Breast epithelium (tissue), 4 donors: ENCODE data around the gene FSIP1. TPM values are rescaled to one million over a fixed set of nuclear protein-coding genes. Genes with fewer than 3 reads are reported as not detected.

Experiments used
- DNase-seq, 2 donors: peaks; one replicate each; pipeline ENCODE4 v3.0.0-alpha.2; 2019; ENCODE audit warnings: low spot score in 2 of 2
- H3K27ac ChIP-seq, 2 donors: fragments of 200-600 bp; sonication (generic) in 1 of 2; one replicate each; pipeline ENCODE4 v1.5.1; 2016 to 2019; ENCODE audit warnings: mild to moderate bottlenecking in 1 of 2
- H3K27me3 ChIP-seq, 2 donors: fragments of 200-600 bp; sonication (generic) in 1 of 2; one replicate each; pipeline versions ENCODE4 v1.5.1 to v1.6.0; 2017 to 2019; ENCODE audit warnings: control low read depth in 1 of 2, mild to moderate bottlenecking in 1 of 2
- H3K36me3 ChIP-seq: fragments of 200-600 bp; one replicate; pipeline ENCODE4 v1.5.1; 2019
- H3K4me1 ChIP-seq, 2 donors: fragments of 200-600 bp; sonication (generic); one replicate each; pipeline ENCODE4 v1.5.1; 2016 to 2019; ENCODE audit warnings: control low read depth in 1 of 2
- H3K4me3 ChIP-seq, 3 donors: fragments of 200-600 bp; sonication (generic); 1 replicate in 2 of 3; 2 replicates in 1 of 3; pipeline ENCODE4 v1.5.1; 2016 to 2019; ENCODE audit warnings: mild to moderate bottlenecking in 3 of 3, moderate library complexity in 2 of 3
- H3K9me3 ChIP-seq, 2 donors: fragments of 200-600 bp; sonication (generic) in 1 of 2; one replicate each; pipeline ENCODE4 v1.5.1; 2016 to 2019; ENCODE audit warnings: control low read depth in 1 of 2
- CTCF ChIP-seq, 3 donors: fragments of 450-650 bp; IDR thresholded peaks; one replicate each; pipeline ENCODE4 v1.5.1; 2016 to 2017; ENCODE audit warnings: antibody characterized with exemption in 3 of 3, mild to moderate bottlenecking in 3 of 3, moderate library complexity in 3 of 3
- POLR2A ChIP-seq: fragments of 450-650 bp; IDR thresholded peaks from one replicate; pipeline ENCODE4 v1.6.1; 2016; ENCODE audit warnings: antibody characterized with exemption, mild to moderate bottlenecking, moderate library complexity
- POLR2AphosphoS5 ChIP-seq, 3 donors: sonication (generic); formaldehyde crosslinking; IDR thresholded peaks; one replicate each; pipeline ENCODE4 v1.6.1; 2017; ENCODE audit warnings: antibody characterized with exemption in 3 of 3
- intact Hi-C: fragments of 100-400 bp; cut with DNase I; formaldehyde crosslinking; loops from one replicate; pipeline ENCODE4 v1.15.1; 2023; ENCODE audit warnings: low total_unique reads
- total RNA-seq, 3 donors: library from RNA; depleted of rRNA; stranded (reverse); fragments of >200 nt; gene quantifications; one replicate each; pipeline ENCODE4 v1.1.0, GENCODE V29; 2016

The FSIP1 gene
- total RNA-seq, 3 donors from 2014 or later = 0.32 to 23.3 (median 16.2) TPM

- Histone ChIP-seq H3K27ac (no peak overlapping the region), H3K9me3 (no peaks in the 10 kb centered on the region), H3K4me1 (no peaks in the 10 kb centered on the region), H3K36me3 (no peaks in the 10 kb centered on the region), H3K4me3 (no peak overlapping the region), H3K27me3 (no peaks in the 10 kb centered on the region)
- DNase-seq = no peak
- intact Hi-C loops = no loop called here
- TF ChIP-seq POLR2AphosphoS5 (IDR thresholded peaks at IDR 0.05) (no peak), POLR2A (no peak), CTCF (IDR thresholded peaks at IDR 0.05) (no peak)
Observed at GRCh38 chr15:39555885-39556284, 226.8 kb downstream of the FSIP1 start.

DNA sequence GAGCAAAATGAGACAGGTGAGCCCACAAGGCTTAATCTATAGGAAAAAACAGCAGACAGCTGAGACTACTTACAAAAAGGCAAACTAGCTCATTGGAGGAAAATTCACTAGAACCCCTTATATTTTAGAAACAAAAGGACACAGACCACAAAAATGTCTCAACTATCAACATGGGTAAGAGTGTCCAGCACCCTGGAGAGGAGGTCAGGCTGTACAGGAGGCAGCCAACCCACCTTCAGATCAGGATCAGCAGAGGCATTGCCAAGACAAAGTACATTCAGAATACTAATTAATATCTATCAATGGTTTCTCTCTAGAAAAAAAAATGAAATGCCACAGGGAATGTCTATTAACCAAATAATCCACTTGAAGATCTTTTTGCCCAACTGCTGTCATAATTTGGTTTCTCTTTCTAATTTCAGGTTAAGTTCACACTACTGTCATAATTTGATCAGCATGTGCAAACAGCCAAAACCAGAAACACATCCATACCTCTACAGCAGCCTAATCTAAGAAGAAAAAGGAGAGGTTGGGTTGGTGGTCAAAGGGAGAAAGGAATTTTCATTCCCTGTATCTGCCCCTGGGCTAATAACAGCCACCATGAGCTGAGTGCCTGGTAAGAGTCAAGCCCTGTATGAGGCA, 227.8 kb downstream of the FSIP1 start:
- Histone ChIP-seq H3K9me3 (no peaks in the 10 kb centered on the region), H3K27ac (no peak overlapping the region), H3K36me3 (no peaks in the 10 kb centered on the region), H3K4me3 (no peak overlapping the region), H3K27me3 (no peaks in the 10 kb centered on the region), H3K4me1 (no peaks in the 10 kb centered on the region)
- intact Hi-C loops = no loop called here
- no peak for DNase-seq
- TF ChIP-seq POLR2A = no peak

DNA sequence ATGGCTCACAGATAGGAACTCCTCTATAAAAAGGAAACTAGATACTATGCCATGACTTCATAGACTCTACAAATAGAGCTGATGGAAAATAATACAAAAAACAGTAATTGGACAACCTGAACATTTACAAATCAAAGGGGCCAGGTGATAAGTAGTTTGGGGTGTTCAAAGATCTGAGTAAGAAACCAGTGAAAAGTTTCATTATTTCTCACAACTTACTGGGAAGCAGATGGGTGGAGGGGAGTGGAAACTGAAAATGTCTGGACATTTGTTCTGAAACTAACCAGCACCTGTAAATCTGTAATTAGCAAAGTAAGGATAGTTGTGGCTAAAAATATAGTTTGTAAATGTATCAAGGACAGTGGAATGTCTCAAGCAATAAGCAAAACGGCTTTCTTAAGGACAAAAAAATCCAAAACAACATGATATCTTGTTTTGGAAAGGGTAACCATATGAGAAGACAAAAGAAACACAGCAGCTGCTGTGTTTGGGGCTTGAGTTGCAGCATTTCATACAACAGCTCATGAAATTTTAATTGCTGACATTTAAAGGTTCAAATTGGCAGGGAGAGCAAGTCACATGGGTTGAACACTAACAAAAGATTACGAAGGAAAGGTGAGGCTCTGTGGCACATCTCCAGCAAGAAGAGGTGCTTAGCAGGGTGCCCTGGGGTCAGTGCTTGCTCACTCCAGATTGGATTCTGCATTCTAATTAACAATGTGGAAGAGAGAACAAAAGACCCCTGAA, 228.5 kb downstream of the FSIP1 start:
- Histone ChIP-seq H3K27me3 (no peaks in the 10 kb centered on the region), H3K4me3 (no peak overlapping the region), H3K36me3 (no peaks in the 10 kb centered on the region), H3K9me3 (no peaks in the 10 kb centered on the region), H3K27ac (no peak overlapping the region), H3K4me1 (no peaks in the 10 kb centered on the region)
- DNase-seq = no peak
- TF ChIP-seq CTCF (IDR thresholded peaks at IDR 0.05) (no peak), POLR2AphosphoS5 (IDR thresholded peaks at IDR 0.05) (no peak)
- intact Hi-C loops = no loop called here

DNA sequence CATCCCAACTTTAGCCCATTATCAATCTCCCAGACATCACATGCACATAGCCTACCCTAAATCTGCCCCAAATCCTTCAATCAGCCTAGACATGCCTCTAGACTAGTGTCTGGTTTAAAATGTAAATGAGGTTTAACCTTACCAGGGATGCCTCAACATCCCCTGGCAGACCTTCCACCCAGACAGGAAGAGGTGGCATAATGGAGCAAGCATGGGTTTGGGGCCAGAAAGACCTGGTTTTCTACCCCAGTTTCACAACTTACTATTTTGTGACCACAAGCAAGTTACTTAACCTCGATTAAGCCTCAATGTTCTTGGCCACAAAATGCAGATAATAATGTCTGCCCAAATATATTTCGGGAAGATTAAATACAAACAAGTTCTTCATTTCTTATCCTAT, 230.1 kb downstream of the FSIP1 start:
- no peak overlapping the region for H3K4me3 ChIP-seq
- no peak for TF ChIP-seq CTCF (IDR thresholded peaks at IDR 0.05)
- TF ChIP-seq POLR2A = no peak
- no peak for TF ChIP-seq POLR2AphosphoS5 (IDR thresholded peaks at IDR 0.05)
- no peaks in the 10 kb centered on the region for H3K4me1 ChIP-seq
- peak overlapping the region; percentile 0 to 16 for H3K27ac ChIP-seq
- intact Hi-C loops = no loop called here
- H3K36me3 ChIP-seq = no peaks in the 10 kb centered on the region
- no peaks in the 10 kb centered on the region for H3K9me3 ChIP-seq
- H3K27me3 ChIP-seq = no peaks in the 10 kb centered on the region
- no peak for DNase-seq

DNA sequence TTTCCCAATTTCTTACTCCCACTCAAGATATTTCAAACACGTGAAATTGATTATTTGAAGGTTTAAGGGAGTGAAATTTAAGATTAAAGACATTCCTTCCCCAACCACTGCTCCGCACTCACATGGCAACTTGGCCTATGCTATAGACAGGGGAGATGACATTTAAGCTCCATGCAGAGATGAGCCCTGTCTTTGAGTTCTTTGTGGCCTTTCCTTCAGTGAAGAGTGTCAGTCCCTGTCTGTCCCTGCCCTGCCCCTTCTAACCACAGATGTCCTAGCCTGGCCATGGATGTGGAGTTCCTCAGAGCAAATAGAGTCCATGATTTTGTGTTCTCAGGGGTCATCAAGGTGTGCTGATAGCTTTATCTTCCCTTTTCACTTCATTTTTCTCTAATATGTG, 231.2 kb downstream of the FSIP1 start:
- H3K27me3 ChIP-seq = no peaks in the 10 kb centered on the region
- H3K27ac ChIP-seq = no peak overlapping the region

More for the DNA sequence above, 231.2 kb downstream of the FSIP1 start:
- Histone ChIP-seq H3K4me3 (no peak overlapping the region), H3K36me3 (no peaks in the 10 kb centered on the region), H3K9me3 (no peaks in the 10 kb centered on the region), H3K4me1 (no peaks in the 10 kb centered on the region)
- intact Hi-C loops = no loop called here
- no peak for TF ChIP-seq POLR2AphosphoS5 (IDR thresholded peaks at IDR 0.05)
- TF ChIP-seq CTCF (IDR thresholded peaks at IDR 0.05) = no peak
- no peak for TF ChIP-seq POLR2A
- no peak for DNase-seq

Other genes with a start within 250 kb of the FSIP1 start
- 100 to 1,000 TPM; 106 to 623 (median 386) TPM for gene THBS1, start 201.8 kb downstream of the FSIP1 start, total RNA-seq
- gene GPR176, start 137.4 kb upstream of the FSIP1 start, total RNA-seq = 10 to 100 TPM in 1 of 3 donors, 1 to 10 TPM in 2; 4.4 to 12.1 (median 9.4) TPM
- gene EIF2AK4, start 151.3 kb upstream of the FSIP1 start, total RNA-seq = 10 to 100 TPM; 44.9 to 54.3 (median 46.7) TPM